Endodermal cell (in vitro differentiated cells): Measurements from ENCODE around the gene FBXO38. TPM values are rescaled to one million over a fixed set of nuclear protein-coding genes. Genes with fewer than 3 reads are reported as not detected.

Source experiments
- DNase-seq: peaks from one replicate; pipeline ENCODE4 v3.0.0-alpha.2; 2017
- H3K27ac ChIP-seq: 2 replicates; pipeline ENCODE4 v1.5.1; 2013; ENCODE audit warnings: mild to moderate bottlenecking, low read depth, low read length, moderate library complexity
- H3K27me3 ChIP-seq: 2 replicates; pipeline ENCODE4 v1.6.1; 2013; ENCODE audit warnings: mild to moderate bottlenecking, low read length, moderate library complexity; ENCODE audit not compliant: insufficient read depth, control insufficient read depth, poor library complexity, severe bottlenecking
- H3K36me3 ChIP-seq: 2 replicates; pipeline ENCODE4 v1.7.0; 2013; ENCODE audit warnings: mild to moderate bottlenecking, low read length, moderate library complexity; ENCODE audit not compliant: control insufficient read depth, insufficient read depth
- H3K4me1 ChIP-seq: one replicate; pipeline ENCODE4 v1.7.0; 2013; ENCODE audit warnings: low read length; ENCODE audit not compliant: control insufficient read depth, insufficient read depth
- H3K4me3 ChIP-seq: 2 replicates; pipeline ENCODE4 v1.5.1; 2013; ENCODE audit warnings: mild to moderate bottlenecking, low read length, moderate library complexity
- H3K9ac ChIP-seq: 2 replicates; pipeline ENCODE4 v1.6.1; 2013; ENCODE audit warnings: mild to moderate bottlenecking, low read length, moderate library complexity; ENCODE audit not compliant: poor library complexity, severe bottlenecking; ENCODE audit errors: extremely low read depth
- H3K9me3 ChIP-seq: 2 replicates; pipeline ENCODE4 v1.6.1; 2013; ENCODE audit warnings: mild to moderate bottlenecking, low read length, moderate library complexity; ENCODE audit not compliant: control insufficient read depth
- H3K27ac Mint-ChIP-seq: 2 replicates; pipeline ENCODE4 v1.8.0; 2020; ENCODE audit warnings: mixed read lengths
- H3K27me3 Mint-ChIP-seq: 2 replicates; pipeline ENCODE4 v1.8.0; 2021; ENCODE audit warnings: mild to moderate bottlenecking, mixed read lengths; ENCODE audit not compliant: insufficient read depth
- H3K36me3 Mint-ChIP-seq: 2 replicates; pipeline ENCODE4 v1.8.0; 2020; ENCODE audit warnings: low read depth, mixed read lengths
- H3K4me1 Mint-ChIP-seq: 2 replicates; pipeline ENCODE4 v1.8.0; 2020; ENCODE audit warnings: mixed read lengths
- H3K4me3 Mint-ChIP-seq: 2 replicates; pipeline ENCODE4 v1.8.0; 2020; ENCODE audit warnings: mild to moderate bottlenecking, moderate library complexity, mixed read lengths
- H3K9me3 Mint-ChIP-seq: 2 replicates; pipeline ENCODE4 v1.8.0; 2020; ENCODE audit warnings: mild to moderate bottlenecking, mixed read lengths
- WGBS, 2 experiments: methylation state at CpG; one replicate each; pipeline versions ENCODE4 v1.1.5 to v1.1.7; 2013; ENCODE audit warnings: missing lambda C conversion rate in 2 of 2, mixed read lengths in 1 of 2; ENCODE audit not compliant: insufficient coverage in 1 of 2, insufficient read length in 1 of 2; 5-methylcytosine and 5-hydroxymethylcytosine counted together
- total RNA-seq, 2 donors: library from RNA; stranded (reverse); fragmentation: NEBNext Ultra II Directional in 1 of 2; extraction: Animal tissue kit (Norgen Biotek cat#: 25700) in 1 of 2; gene quantifications; 2 replicates in 1 of 2; 3 replicates in 1 of 2; pipeline ENCODE4 v1.2.1, GENCODE V29; 2021
- TF ChIP-seq, protein P1 (sequence below): fragments of 200-600 bp; sonication (generic); conservative IDR thresholded peaks from 2 replicates; pipeline ENCODE4 v1.5.0; 2021; ENCODE audit warnings: antibody characterized with exemption, mild to moderate bottlenecking

The FBXO38 gene
- total RNA-seq, 2 donors from 2014 or later: 45.4 to 49.7 TPM

DNA sequence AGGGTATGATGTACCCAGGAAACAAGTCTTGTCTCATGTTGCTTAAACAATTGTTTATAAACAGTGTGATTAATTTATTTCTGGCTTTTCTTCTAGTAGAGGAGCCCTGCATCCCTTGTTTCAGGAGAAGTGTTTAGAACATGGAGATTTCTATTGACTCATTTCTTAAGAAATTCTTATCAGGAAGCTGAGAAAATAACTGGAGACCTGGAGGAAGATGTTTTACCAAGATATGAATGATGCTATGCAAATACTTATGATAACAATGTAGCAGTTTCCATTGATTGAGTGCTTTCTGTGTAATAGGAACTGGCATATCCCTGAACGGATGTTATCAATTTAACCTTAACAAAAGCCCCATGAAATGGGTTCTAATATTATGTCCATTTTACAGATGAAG, 108.6 kb downstream of the FBXO38 start:
- TF ChIP-seq, protein P1, sequence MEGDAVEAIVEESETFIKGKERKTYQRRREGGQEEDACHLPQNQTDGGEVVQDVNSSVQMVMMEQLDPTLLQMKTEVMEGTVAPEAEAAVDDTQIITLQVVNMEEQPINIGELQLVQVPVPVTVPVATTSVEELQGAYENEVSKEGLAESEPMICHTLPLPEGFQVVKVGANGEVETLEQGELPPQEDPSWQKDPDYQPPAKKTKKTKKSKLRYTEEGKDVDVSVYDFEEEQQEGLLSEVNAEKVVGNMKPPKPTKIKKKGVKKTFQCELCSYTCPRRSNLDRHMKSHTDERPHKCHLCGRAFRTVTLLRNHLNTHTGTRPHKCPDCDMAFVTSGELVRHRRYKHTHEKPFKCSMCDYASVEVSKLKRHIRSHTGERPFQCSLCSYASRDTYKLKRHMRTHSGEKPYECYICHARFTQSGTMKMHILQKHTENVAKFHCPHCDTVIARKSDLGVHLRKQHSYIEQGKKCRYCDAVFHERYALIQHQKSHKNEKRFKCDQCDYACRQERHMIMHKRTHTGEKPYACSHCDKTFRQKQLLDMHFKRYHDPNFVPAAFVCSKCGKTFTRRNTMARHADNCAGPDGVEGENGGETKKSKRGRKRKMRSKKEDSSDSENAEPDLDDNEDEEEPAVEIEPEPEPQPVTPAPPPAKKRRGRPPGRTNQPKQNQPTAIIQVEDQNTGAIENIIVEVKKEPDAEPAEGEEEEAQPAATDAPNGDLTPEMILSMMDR: no peak
- peaks cover 20% of the 10 kb centered on the region for H3K27me3 ChIP-seq
- H3K9me3 ChIP-seq: no peaks in the 10 kb centered on the region
- H3K4me1 ChIP-seq: no peaks in the 10 kb centered on the region
- no peak overlapping the region for H3K9ac ChIP-seq
- no peak for DNase-seq
- H3K27me3 Mint-ChIP-seq: peaks cover 43% of the 10 kb centered on the region
- peaks cover 4% of the 10 kb centered on the region for H3K4me1 Mint-ChIP-seq
- H3K4me3 ChIP-seq: no peak overlapping the region
- no peaks in the 10 kb centered on the region for H3K9me3 Mint-ChIP-seq
- H3K36me3 ChIP-seq: no peaks in the 10 kb centered on the region
- WGBS, 2 experiments: 100% methylated on average over 1 of the region's 1 CpG
- no peak overlapping the region for H3K27ac Mint-ChIP-seq
- H3K4me3 Mint-ChIP-seq: no peak overlapping the region
- H3K36me3 Mint-ChIP-seq: no peaks in the 10 kb centered on the region
- no peak overlapping the region for H3K27ac ChIP-seq

Other genes with a start within 250 kb of the FBXO38 start
- gene SPINK14, start 215.4 kb upstream of the FBXO38 start, total RNA-seq: not detected
- gene SPINK6, start 180.9 kb upstream of the FBXO38 start, total RNA-seq: not detected
- gene MARCOL, start 145.4 kb upstream of the FBXO38 start, total RNA-seq: not detected
- not detected for gene SPINK13, start 115.2 kb upstream of the FBXO38 start, total RNA-seq
- not detected for gene SPINK7, start 71.5 kb upstream of the FBXO38 start, total RNA-seq
- not detected for gene SPINK9, start 48.4 kb upstream of the FBXO38 start, total RNA-seq